Spinal cord (tissue), 10 donors: ENCODE results near the gene CCDC83. TPM values are rescaled to one million over a fixed set of nuclear protein-coding genes. Genes with fewer than 3 reads are reported as not detected.
"Not testable (repeated sequence)": the region's sequence is repeated elsewhere in the genome, so short reads cannot be mapped to it uniquely, and the experiment has no call there.

Experiments
- DNase-seq, 6 donors: peaks; one replicate each; pipeline versions ENCODE4 v3.0.0 to v3.0.0-alpha.2; 2013 to 2015; ENCODE audit warnings: low spot score in 6 of 6, low read depth in 4 of 6
- H3K27ac ChIP-seq: one replicate; pipeline ENCODE4 v1.5.1; 2013; ENCODE audit warnings: low read depth, low read length, control low read depth
- H3K27me3 ChIP-seq: one replicate; pipeline ENCODE4 v1.6.1; 2013; ENCODE audit warnings: low read length; ENCODE audit not compliant: control insufficient read depth, insufficient read depth
- H3K36me3 ChIP-seq: one replicate; pipeline ENCODE4 v1.6.1; 2013; ENCODE audit warnings: low read length; ENCODE audit not compliant: control insufficient read depth, insufficient read depth
- H3K4me1 ChIP-seq: one replicate; pipeline ENCODE4 v1.6.1; 2013; ENCODE audit warnings: low read length; ENCODE audit not compliant: control insufficient read depth, insufficient read depth
- H3K4me3 ChIP-seq: one replicate; pipeline ENCODE4 v1.5.1; 2013; ENCODE audit warnings: low read depth, low read length, control low read depth
- H3K9me3 ChIP-seq: one replicate; pipeline ENCODE4 v1.6.1; 2013; ENCODE audit warnings: low read length; ENCODE audit not compliant: control insufficient read depth, insufficient read depth
- WGBS: methylation state at CpG from one replicate; pipeline ENCODE4 v1.1.5; 2013; ENCODE audit warnings: missing lambda C conversion rate; ENCODE audit not compliant: insufficient coverage; 5-methylcytosine and 5-hydroxymethylcytosine counted together
- polyA plus RNA-seq, 2 donors: library from polyadenylated mRNA; unstranded; fragments of 120-200 nt; gene quantifications; one replicate each; pipeline ENCODE4 v1.2.1, GENCODE V29; 2013; ENCODE audit not compliant: insufficient read length in 2 of 2
- total RNA-seq, 2 donors: library from RNA; depleted of rRNA in 1 of 2; stranded (reverse); fragments of 120-200 nt in 1 of 2; fragments of >200 nt in 1 of 2; gene quantifications; one replicate each; pipeline versions ENCODE4 v1.2.3 to v1.2.4, GENCODE V29; 2013 to 2014
- donor health status: healthy.

CCDC83 gene
- total and polyA plus RNA-seq, 4 donors = not detected

DNA sequence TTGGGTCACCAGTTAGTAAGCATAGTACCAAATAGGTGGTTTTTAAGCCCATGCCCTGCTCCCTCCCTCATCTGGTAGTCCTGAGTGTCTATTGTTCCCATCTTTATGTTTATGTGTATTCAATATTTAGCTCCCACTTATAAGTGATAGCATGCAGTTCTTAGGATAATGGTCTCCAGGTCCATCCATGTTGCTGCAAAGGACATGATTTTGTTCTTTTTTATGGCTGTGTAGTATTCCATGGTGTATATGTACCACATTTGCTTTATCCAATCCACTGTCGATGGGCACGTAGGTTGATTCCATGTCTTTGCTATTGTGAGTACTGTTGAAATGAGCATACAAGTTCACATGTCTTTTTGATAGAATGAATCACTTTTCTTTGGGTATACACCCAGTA is 26.0 kb upstream of the CCDC83 start:
- no peak overlapping the region for H3K27ac ChIP-seq
- no peaks in the 10 kb centered on the region for H3K9me3 ChIP-seq
- DNase-seq = no peak
- peaks cover 5% of the 10 kb centered on the region for H3K4me1 ChIP-seq
- H3K4me3 ChIP-seq = no peak overlapping the region
- no peaks in the 10 kb centered on the region for H3K36me3 ChIP-seq
- H3K27me3 ChIP-seq = no peaks in the 10 kb centered on the region
- no CpG with 5 or more reads among the region's 2 CpGs for WGBS

DNA sequence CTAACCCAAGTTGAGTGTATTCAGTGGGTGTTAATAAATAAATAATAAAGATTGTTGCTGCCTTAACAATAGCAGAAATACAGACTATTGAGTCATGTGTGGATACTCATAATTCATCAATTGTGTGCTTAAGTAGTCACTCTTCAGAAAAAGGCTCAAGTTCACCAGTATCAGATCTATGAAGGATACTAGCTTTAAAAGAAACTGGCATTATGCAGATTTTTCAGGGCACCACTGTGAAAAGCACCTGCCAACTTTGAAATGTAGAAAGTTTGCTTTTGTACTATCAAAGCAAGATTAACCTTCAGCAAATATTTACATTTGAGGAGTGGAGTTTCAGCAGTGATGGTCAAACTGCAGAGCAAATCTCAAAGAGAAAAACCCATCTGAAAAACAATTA is 24.1 kb upstream of the CCDC83 start:
- DNase-seq = no peak
- Histone ChIP-seq H3K27ac (no peak overlapping the region), H3K36me3 (no peaks in the 10 kb centered on the region), H3K4me3 (no peak overlapping the region), H3K9me3 (peaks cover 2% of the 10 kb centered on the region), H3K4me1 (peaks cover 4% of the 10 kb centered on the region), H3K27me3 (no peaks in the 10 kb centered on the region)

DNA sequence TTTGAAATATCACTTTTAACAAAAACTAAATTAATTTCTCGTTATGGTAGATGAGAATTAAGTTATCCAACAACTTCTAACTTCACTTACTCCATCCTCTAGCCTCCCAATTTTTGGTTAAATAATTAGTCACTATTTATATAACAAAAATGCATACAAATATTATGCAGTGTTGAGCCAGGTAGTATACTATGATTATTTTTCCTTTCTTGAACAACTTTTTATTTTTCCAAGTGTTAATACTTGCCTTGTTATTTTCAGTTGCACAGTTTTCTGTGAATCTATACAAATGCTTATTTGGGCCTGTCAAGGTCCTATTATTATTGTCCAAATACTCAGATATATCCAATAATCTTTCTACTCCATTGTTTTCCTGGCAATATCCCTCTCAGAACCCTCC is 19.9 kb upstream of the CCDC83 start:
- WGBS = no CpG with 5 or more reads among the region's 1 CpG
- Histone ChIP-seq H3K4me1 (no peaks in the 10 kb centered on the region), H3K36me3 (no peaks in the 10 kb centered on the region), H3K4me3 (no peak overlapping the region), H3K27ac (no peak overlapping the region), H3K9me3 (peaks cover 2% of the 10 kb centered on the region), H3K27me3 (no peaks in the 10 kb centered on the region)
- DNase-seq = no peak

DNA sequence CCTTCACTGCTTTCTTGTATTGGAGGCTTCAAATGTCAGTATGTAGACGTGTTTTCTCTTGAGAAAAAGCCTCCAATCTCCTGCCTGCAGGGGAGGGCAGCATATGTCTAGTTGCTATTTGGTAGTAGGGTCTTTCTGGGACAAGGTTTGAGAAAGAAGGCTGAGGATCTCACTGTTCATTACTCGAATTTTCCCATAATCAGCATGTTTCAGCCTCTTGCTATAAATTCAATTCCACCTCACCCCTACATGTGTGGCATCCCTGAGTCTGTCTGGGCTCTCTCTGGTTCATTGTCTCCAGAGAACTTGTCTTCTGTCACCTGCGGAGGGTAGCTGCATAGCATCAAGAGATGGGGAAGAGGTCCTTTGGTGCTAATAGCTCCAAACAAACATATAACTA is 19.5 kb upstream of the CCDC83 start:
- no peak for DNase-seq
- H3K27ac ChIP-seq = no peak overlapping the region
- 86% methylated on average over 1 of the region's 3 CpGs for WGBS
- H3K9me3 ChIP-seq = peaks cover 2% of the 10 kb centered on the region
- no peaks in the 10 kb centered on the region for H3K4me1 ChIP-seq
- H3K4me3 ChIP-seq = no peak overlapping the region
- no peaks in the 10 kb centered on the region for H3K36me3 ChIP-seq
- no peaks in the 10 kb centered on the region for H3K27me3 ChIP-seq

DNA sequence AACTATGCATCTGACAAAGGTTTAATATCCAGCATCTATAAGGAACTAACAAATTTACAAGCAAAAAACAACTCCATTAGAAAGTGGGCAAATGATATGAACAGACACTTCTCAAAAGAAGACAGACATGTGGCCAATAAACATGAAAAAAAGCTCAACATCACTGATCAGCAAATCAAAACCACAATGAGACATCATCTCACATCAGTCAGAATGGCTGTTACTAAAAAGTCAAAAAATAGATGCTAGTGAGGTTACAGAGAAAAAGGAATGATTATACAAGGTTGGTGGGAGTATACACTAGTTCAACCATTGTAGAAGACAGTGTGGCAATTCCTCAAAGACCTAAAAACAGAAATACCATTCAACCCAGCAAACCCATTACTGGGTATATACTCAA is 14.3 kb upstream of the CCDC83 start:
- not testable (repeated sequence) for H3K4me3 ChIP-seq, H3K27ac ChIP-seq, H3K4me1 ChIP-seq, H3K36me3 ChIP-seq, H3K27me3 ChIP-seq, DNase-seq, H3K9me3 ChIP-seq

DNA sequence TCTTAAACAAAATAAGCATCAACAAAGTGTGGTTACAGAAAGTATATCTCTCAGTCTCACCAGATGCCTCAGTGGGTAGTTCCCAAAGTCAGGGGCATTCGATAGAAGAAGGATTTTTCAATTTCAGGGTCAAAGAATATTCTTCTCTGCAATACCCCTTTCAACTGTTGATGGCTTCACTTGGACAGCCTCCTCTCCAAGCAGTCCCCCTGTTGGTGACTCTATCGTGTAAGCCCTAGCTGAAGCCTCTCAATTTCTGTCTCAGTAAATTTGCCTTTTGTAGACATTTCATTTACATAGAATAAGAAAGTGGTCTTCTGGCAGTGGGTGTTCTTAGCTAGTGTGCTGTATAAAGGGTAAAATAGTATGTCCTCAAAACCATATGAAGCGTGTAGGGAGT is 11.3 kb upstream of the CCDC83 start:
- Histone ChIP-seq H3K9me3 (no peaks in the 10 kb centered on the region), H3K4me1 (no peaks in the 10 kb centered on the region), H3K27ac (no peak overlapping the region), H3K4me3 (no peak overlapping the region), H3K36me3 (no peaks in the 10 kb centered on the region), H3K27me3 (no peaks in the 10 kb centered on the region)
- WGBS = 100% methylated on average over 1 of the region's 3 CpGs
- DNase-seq = no peak

DNA sequence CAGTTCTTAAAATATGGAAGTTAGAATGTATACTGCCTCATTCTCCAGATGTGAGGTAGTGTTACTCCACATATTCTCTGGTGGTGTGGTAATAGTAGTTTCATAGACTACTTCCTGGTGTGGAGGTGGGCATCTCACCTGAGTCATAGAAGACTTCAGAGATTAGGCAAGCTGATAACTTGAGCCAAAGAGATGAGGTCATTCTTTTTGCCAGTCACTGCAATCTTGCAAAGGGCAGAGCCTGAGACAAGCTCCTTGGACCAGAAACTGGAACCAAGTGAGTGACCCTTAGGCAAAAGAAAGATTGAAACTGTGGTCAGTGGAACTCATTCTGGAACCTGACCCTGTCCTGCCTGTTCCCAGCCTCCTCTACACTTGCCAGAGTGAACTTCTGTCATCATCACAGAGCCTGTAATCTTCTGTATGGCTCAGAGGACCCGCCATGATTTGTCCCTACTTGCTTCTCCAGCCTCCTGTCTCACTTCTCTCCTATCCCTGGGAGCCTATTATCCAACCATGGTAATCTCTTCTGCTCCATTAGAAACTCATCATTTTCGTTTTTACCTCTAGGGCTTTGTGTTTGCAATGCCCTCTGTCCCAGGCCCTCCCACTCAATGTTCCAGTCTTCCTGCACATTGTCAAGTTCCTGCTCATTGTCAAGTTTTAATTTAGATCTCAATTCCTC is 10.6 kb upstream of the CCDC83 start:
- Histone ChIP-seq H3K9me3 (no peaks in the 10 kb centered on the region), H3K27me3 (no peaks in the 10 kb centered on the region), H3K36me3 (no peaks in the 10 kb centered on the region), H3K4me1 (no peaks in the 10 kb centered on the region), H3K4me3 (no peak overlapping the region), H3K27ac (no peak overlapping the region)
- WGBS = 68% methylated on average over 2 of the region's 2 CpGs
- DNase-seq = no peak

DNA sequence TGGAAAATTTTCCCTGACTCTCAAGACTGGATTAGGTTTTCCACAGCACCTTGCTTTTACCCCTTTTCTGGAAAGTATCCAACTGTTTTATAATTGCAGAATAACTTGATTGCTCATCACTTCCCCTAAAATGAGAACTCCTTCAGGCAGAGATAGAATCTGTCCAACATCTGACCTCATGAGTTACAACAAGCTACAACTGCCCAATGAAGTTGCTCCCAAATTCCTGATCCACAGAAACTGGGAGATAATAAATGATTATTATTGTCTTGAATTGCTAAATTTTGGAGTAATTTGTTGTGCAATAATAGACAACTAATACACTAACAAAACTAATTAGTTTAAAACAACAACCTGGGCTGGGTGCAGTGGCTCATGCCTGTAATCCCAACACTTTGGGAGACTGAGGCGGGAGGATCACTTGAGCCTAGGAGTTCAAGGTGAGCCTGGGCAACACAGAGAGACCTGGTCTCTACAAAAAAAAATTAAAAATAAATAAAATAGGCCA is 10.0 kb upstream of the CCDC83 start:
- WGBS = no CpG with 5 or more reads among the region's 1 CpG
- Histone ChIP-seq H3K27ac (no peak overlapping the region), H3K27me3 (no peaks in the 10 kb centered on the region)

DNA sequence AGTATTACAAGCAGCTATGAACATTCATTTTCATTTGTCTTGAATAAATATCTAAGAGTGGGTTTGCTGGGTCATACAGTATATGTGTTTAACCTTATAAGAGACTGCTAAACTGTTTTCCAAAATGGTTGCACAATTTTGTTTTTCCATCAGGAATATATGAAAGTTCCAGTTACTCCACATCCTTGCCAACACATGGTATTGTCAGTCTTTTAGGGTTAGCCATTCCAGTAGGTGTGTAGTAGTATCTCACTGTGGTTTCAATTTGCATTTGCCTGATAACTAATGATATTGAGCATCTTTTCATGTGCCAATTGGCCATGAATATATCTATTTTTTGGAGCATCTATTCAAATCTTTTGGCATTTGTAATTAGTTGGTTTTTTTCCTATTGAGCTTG is 7.7 kb upstream of the CCDC83 start:
- Histone ChIP-seq H3K4me3 (no peak overlapping the region), H3K4me1 (no peaks in the 10 kb centered on the region), H3K27me3 (no peaks in the 10 kb centered on the region), H3K9me3 (no peaks in the 10 kb centered on the region), H3K27ac (no peak overlapping the region), H3K36me3 (no peaks in the 10 kb centered on the region)
- DNase-seq = no peak

More for the DNA sequence above, 10.0 kb upstream of the CCDC83 start:
- H3K9me3 ChIP-seq = no peaks in the 10 kb centered on the region
- H3K36me3 ChIP-seq = no peaks in the 10 kb centered on the region
- no peak for DNase-seq
- H3K4me1 ChIP-seq = no peaks in the 10 kb centered on the region
- no peak overlapping the region for H3K4me3 ChIP-seq

DNA sequence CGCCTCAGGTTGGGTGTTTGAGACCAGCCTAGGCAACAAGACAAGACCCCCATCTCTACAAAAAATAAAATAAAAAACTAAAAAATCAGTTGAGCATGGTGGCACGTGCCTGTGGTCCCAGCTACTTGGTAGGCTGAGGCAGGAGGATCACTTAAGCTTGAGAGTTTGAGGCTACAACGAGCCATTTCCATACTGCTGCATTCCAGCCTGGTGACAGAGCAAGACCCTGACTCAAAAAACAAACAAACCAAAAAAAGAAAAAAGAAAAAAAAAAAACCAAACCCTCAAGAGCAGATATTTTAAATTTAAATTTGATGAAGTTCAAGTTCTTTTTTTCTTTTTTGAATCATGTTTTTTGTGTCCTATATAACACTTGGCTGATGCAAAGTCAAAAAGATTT is 7.2 kb upstream of the CCDC83 start:
- WGBS = 100% methylated on average over 1 of the region's 3 CpGs
- Histone ChIP-seq H3K4me1 (no peaks in the 10 kb centered on the region), H3K4me3 (no peak overlapping the region), H3K27me3 (no peaks in the 10 kb centered on the region), H3K27ac (no peak overlapping the region), H3K9me3 (no peaks in the 10 kb centered on the region), H3K36me3 (no peaks in the 10 kb centered on the region)
- no peak for DNase-seq
